ENCODE results near the gene MAEL. TPM values are rescaled to one million over a fixed set of nuclear protein-coding genes. Genes with fewer than 3 reads are reported as not detected.

MAEL gene
- total and polyA plus RNA-seq, 2 donors from 2014 or later: 0.54 to 2.2 TPM

DNA sequence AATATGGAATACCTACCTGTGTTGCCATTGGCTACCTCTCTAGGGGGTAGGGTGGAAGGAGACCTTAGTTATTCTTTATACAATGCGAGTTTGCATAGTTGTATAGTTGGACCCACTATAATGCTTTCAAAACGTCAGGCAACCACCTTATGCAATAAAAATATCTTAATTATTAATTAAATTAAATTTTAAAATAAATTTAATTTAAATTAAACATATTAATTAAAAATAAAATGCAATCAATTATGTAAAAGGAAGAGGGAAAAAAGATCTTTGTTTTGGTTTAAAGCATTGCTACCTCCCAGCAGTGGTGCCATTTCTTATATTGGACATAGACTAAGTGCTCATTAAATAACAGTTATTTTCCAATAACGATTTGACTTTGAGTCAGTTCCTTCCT lies 78.8 kb downstream of the MAEL start:
- no peak overlapping the region for H3K4me3 ChIP-seq (ENCODE audit: low read length in 3 of 3)
- no peaks in the 10 kb centered on the region for H3K9me3 ChIP-seq (ENCODE audit: control insufficient read depth in 2 of 3, insufficient read depth in 1 of 3, low read length in 3 of 3)
- intact Hi-C loops (cut with DNase I): loop anchor here (10.0 kb wide), 1 partner anchor 377 kb away; no protein-coding TSS in a partner anchor
- peaks cover 0 to 4% (median 0%) of the 10 kb centered on the region in 3 donors for H3K4me1 ChIP-seq (ENCODE audit: control insufficient read depth in 2 of 3, insufficient read depth in 2 of 3, low read depth in 1 of 3, low read length in 3 of 3)
- H3K9ac ChIP-seq (ENCODE audit: low read length in 3 of 3): no peak overlapping the region
- H3K27me3 ChIP-seq (ENCODE audit: control insufficient read depth, insufficient read depth, low read length): no peaks in the 10 kb centered on the region
- DNase-seq (no peak), FAIRE-seq (peak; percentile 39)
- H3K27ac ChIP-seq (ENCODE audit: low read depth in 2 of 2, low read length in 2 of 2): no peak overlapping the region
- H3K36me3 ChIP-seq (ENCODE audit: control insufficient read depth in 2 of 3, insufficient read depth in 3 of 3, low read length in 3 of 3): no peaks in the 10 kb centered on the region
- TF ChIP-seq CTCF (IDR thresholded peaks at IDR 0.05; ENCODE audit: borderline replicate concordance, extremely low read depth, insufficient read depth): no peak

DNA sequence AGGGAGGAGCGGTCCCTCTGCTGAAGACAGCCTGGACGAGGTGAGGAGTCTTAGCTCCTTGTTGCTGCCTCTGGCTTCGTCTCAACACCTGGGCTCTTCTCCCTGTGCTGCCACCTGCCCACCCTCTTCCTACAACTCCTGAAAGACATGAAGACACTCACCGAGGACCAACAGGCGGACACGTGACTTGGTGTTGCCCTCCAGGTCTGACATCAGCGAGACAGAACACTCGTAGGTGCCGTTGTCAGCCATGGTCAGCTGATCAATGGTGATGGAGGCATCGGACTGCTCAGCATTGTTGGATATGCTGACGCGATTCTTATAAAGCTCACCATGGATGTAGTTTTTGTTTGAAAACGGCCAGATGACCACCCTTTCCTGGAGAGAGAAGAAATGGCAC lies 79.7 kb downstream of the MAEL start:
- TF ChIP-seq CTCF (IDR thresholded peaks at IDR 0.05; ENCODE audit: borderline replicate concordance, extremely low read depth, insufficient read depth): no peak
- Histone ChIP-seq H3K27ac (ENCODE audit: low read depth in 2 of 2, low read length in 2 of 2) (no peak overlapping the region), H3K36me3 (ENCODE audit: control insufficient read depth in 2 of 3, insufficient read depth in 3 of 3, low read length in 3 of 3) (no peaks in the 10 kb centered on the region), H3K27me3 (ENCODE audit: control insufficient read depth, insufficient read depth, low read length) (no peaks in the 10 kb centered on the region), H3K9me3 (ENCODE audit: control insufficient read depth in 2 of 3, insufficient read depth in 1 of 3, low read length in 3 of 3) (no peaks in the 10 kb centered on the region), H3K4me1 (ENCODE audit: control insufficient read depth in 2 of 3, insufficient read depth in 2 of 3, low read depth in 1 of 3, low read length in 3 of 3) (peaks cover 0 to 4% (median 0%) of the 10 kb centered on the region in 3 donors), H3K4me3 (ENCODE audit: low read length in 3 of 3) (no peak overlapping the region), H3K9ac (ENCODE audit: low read length in 3 of 3) (no peak overlapping the region)
- no peak for DNase-seq
- intact Hi-C loops (cut with DNase I): loop anchor here (10.0 kb wide), 1 partner anchor 376 kb away; no protein-coding TSS in a partner anchor
- FAIRE-seq: no peak

- no peak overlapping the region for H3K27ac ChIP-seq (ENCODE audit: low read depth in 2 of 2, low read length in 2 of 2)
- intact Hi-C loops (cut with DNase I): no loop called here
- no peaks in the 10 kb centered on the region for H3K36me3 ChIP-seq (ENCODE audit: control insufficient read depth in 2 of 3, insufficient read depth in 3 of 3, low read length in 3 of 3)
- DNase-seq (no peak), FAIRE-seq (no peak)
- H3K27me3 ChIP-seq (ENCODE audit: control insufficient read depth, insufficient read depth, low read length): no peaks in the 10 kb centered on the region
- no peak overlapping the region for H3K4me3 ChIP-seq (ENCODE audit: low read length in 3 of 3)
- no peak for TF ChIP-seq CTCF (IDR thresholded peaks at IDR 0.05; ENCODE audit: borderline replicate concordance, extremely low read depth, insufficient read depth)
- H3K4me1 ChIP-seq (ENCODE audit: control insufficient read depth in 2 of 3, insufficient read depth in 2 of 3, low read depth in 1 of 3, low read length in 3 of 3): peaks cover 0 to 3% (median 0%) of the 10 kb centered on the region in 3 donors
- no peaks in the 10 kb centered on the region for H3K9me3 ChIP-seq (ENCODE audit: control insufficient read depth in 2 of 3, insufficient read depth in 1 of 3, low read length in 3 of 3)
- H3K9ac ChIP-seq (ENCODE audit: low read length in 3 of 3): no peak overlapping the region
Measured at GRCh38 chr1:167071286-167071685, 82.2 kb downstream of the MAEL start.

Other genes with a start within 250 kb of the MAEL start
- 40.7 TPM for gene POGK, start 149.8 kb upstream of the MAEL start, total RNA-seq
- gene POGK, start 149.8 kb upstream of the MAEL start, polyA plus RNA-seq (ENCODE audit: insufficient read depth, low read depth, low replicate concordance): 13.1 TPM
- gene TADA1, start 113.0 kb upstream of the MAEL start, total RNA-seq: 11.5 TPM
- 13.7 TPM for gene TADA1, start 113.0 kb upstream of the MAEL start, polyA plus RNA-seq (ENCODE audit: insufficient read depth, low read depth, low replicate concordance)
- 5.9 TPM for gene ILDR2, start 13.7 kb upstream of the MAEL start, total RNA-seq
- gene ILDR2, start 13.7 kb upstream of the MAEL start, polyA plus RNA-seq (ENCODE audit: insufficient read depth, low read depth, low replicate concordance): 1.5 TPM
- gene GPA33, start 101.1 kb downstream of the MAEL start, total RNA-seq: 0.28 TPM
- not detected for gene GPA33, start 101.1 kb downstream of the MAEL start, polyA plus RNA-seq (ENCODE audit: insufficient read depth, low read depth, low replicate concordance)
- 0.38 TPM for gene STYXL2, start 104.8 kb downstream of the MAEL start, total RNA-seq
- gene STYXL2, start 104.8 kb downstream of the MAEL start, polyA plus RNA-seq (ENCODE audit: insufficient read depth, low read depth, low replicate concordance): not detected
- gene POU2F1, start 231.6 kb downstream of the MAEL start, total RNA-seq: 25.2 TPM
- gene POU2F1, start 231.6 kb downstream of the MAEL start, polyA plus RNA-seq (ENCODE audit: insufficient read depth, low read depth, low replicate concordance): 1.9 TPM